Suprapubic skin (tissue), 4 donors: ENCODE results near the gene ENAH.

Source experiments
- EP300 ChIP-seq: sonication (generic); formaldehyde crosslinking; IDR thresholded peaks from one replicate; pipeline ENCODE4 v1.6.1; 2017; ENCODE audit warnings: antibody characterized with exemption
- POLR2A ChIP-seq, 2 donors: fragments of 450-650 bp; IDR thresholded peaks; one replicate each; pipeline ENCODE4 v1.6.1; 2017; ENCODE audit warnings: antibody characterized with exemption in 2 of 2, mild to moderate bottlenecking in 2 of 2, moderate library complexity in 2 of 2
- POLR2AphosphoS5 ChIP-seq, 3 donors: sonication (generic); formaldehyde crosslinking; IDR thresholded peaks; one replicate each; pipeline ENCODE4 v1.6.1; 2017; ENCODE audit warnings: antibody characterized with exemption in 3 of 3
- TF ChIP-seq, protein P1 (sequence below), 2 donors: fragments of 200-600 bp in 1 of 2; fragments of 450-650 bp in 1 of 2; sonication (generic) in 1 of 2; IDR thresholded peaks; one replicate each; pipeline ENCODE4 v1.5.1; 2016 to 2019; ENCODE audit warnings: antibody characterized with exemption in 2 of 2, mild to moderate bottlenecking in 1 of 2, moderate library complexity in 1 of 2

DNA sequence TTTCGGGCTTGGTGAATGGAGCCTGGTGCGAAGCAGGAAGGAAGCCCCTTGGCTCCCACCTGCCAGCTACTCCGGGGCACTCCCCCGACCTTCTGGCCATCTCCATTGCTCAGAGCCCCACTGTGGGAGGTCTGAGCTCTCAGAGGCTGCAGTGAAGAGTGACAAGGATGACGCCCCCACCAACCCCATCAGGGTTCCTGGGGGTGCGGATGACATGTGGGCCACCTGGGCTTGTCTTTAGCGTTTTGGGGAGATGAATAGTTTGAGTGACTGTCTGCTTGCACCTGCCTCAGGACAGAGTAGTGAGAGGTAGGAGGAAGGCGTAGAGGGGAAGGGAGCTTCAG, 181.8 kb downstream of the ENAH start:
- TF ChIP-seq, protein P1, sequence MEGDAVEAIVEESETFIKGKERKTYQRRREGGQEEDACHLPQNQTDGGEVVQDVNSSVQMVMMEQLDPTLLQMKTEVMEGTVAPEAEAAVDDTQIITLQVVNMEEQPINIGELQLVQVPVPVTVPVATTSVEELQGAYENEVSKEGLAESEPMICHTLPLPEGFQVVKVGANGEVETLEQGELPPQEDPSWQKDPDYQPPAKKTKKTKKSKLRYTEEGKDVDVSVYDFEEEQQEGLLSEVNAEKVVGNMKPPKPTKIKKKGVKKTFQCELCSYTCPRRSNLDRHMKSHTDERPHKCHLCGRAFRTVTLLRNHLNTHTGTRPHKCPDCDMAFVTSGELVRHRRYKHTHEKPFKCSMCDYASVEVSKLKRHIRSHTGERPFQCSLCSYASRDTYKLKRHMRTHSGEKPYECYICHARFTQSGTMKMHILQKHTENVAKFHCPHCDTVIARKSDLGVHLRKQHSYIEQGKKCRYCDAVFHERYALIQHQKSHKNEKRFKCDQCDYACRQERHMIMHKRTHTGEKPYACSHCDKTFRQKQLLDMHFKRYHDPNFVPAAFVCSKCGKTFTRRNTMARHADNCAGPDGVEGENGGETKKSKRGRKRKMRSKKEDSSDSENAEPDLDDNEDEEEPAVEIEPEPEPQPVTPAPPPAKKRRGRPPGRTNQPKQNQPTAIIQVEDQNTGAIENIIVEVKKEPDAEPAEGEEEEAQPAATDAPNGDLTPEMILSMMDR (IDR thresholded peaks at IDR 0.05) = no peak
- TF ChIP-seq POLR2AphosphoS5 (IDR thresholded peaks at IDR 0.05) (no peak), POLR2A (IDR thresholded peaks at IDR 0.05) (no peak), EP300 (no peak)
